Ovary (tissue), 3 donors: ENCODE results near the gene SRP72.

Source experiments
- CTCF ChIP-seq, 3 donors: fragments of 450-650 bp in 2 of 3; fragments of 200-600 bp in 1 of 3; IDR thresholded peaks; one replicate each; pipeline versions ENCODE4 v1.5.1 to v1.8.0; 2016 to 2022; ENCODE audit warnings: antibody characterized with exemption in 3 of 3, mild to moderate bottlenecking in 1 of 3
- EP300 ChIP-seq: sonication (generic); formaldehyde crosslinking; IDR thresholded peaks from one replicate; pipeline ENCODE4 v1.6.1; 2017; ENCODE audit warnings: antibody characterized with exemption
- POLR2A ChIP-seq: fragments of 450-650 bp; IDR thresholded peaks from one replicate; pipeline ENCODE4 v1.6.1; 2017; ENCODE audit warnings: antibody characterized with exemption, mild to moderate bottlenecking, moderate library complexity
- donor health status: DM: no; HTN: no; CAD: no.

GRCh38 chr4:56480691-56481090 is 13.3 kb downstream of the SRP72 start:
- TF ChIP-seq CTCF (IDR thresholded peaks at IDR 0.05) (no peak), EP300 (no peak), POLR2A (no peak)
